Neuron (in vitro differentiated cells): ENCODE measurements around the gene ZBED6.
A peak's percentile ranks its signal among the peaks of the same experiment; 100 is the strongest.

Source experiments
- H2AFZ ChIP-seq: one replicate; pipeline ENCODE4 v1.6.1; 2013; ENCODE audit warnings: low read depth, mild to moderate bottlenecking, inconsistent platforms, low read length, moderate library complexity
- H3K27me3 ChIP-seq: one replicate; pipeline ENCODE4 v1.6.1; 2013; ENCODE audit warnings: low read length; ENCODE audit not compliant: insufficient read depth
- H3K36me3 ChIP-seq: one replicate; pipeline ENCODE4 v1.6.1; 2013; ENCODE audit warnings: low read length; ENCODE audit not compliant: insufficient read depth
- H3K4me1 ChIP-seq: one replicate; pipeline ENCODE4 v1.6.1; 2013; ENCODE audit warnings: low read length; ENCODE audit not compliant: insufficient read depth
- H3K4me3 ChIP-seq: 2 replicates; pipeline ENCODE4 v1.5.1; 2013; ENCODE audit warnings: mild to moderate bottlenecking, low read length, moderate library complexity
- H3K9me3 ChIP-seq: one replicate; pipeline ENCODE4 v1.6.1; 2013; ENCODE audit warnings: low read length

The ZBED6 gene

DNA sequence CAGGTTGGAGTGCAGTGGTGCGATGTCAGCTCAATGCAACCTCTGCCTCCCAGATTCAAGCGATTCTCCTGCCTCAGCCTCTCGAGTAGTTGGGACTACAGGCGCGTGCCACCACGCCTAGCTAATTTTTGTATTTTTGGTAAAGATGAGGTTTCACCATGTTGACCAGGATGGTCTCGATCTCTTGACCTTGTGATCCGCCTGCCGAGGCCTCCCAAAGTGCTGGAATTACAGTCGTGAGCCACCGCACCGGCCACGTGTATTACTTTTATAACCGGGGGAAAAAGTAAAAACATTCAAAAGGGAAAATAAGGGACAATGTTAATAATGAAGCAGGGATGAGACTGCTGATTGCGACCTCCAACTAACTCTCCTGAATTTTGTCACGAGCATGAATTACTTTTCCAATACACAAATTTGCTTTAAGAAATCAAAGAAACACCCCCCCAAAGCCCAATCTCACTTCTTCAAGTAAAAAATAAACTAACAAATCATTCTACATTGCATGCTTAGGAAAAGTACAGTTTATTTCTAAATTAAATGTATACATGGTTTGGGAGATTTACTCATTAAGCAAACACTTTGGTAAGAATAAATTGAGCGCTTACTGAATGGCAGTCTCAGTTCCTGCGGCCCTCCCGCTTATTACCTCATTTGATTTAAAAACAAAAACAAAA lies 521 bp upstream of the ZBED6 start:
- peak overlapping the region; percentile 99 for H2AFZ ChIP-seq
- H3K27me3 ChIP-seq: no peaks in the 10 kb centered on the region
- peaks cover 31% of the 10 kb centered on the region for H3K36me3 ChIP-seq
- peaks cover 13% of the 10 kb centered on the region for H3K4me1 ChIP-seq
- peak overlapping the region; percentile 63 for H3K4me3 ChIP-seq
- peaks cover 17% of the 10 kb centered on the region for H3K9me3 ChIP-seq

- Histone ChIP-seq H2AFZ (no peak overlapping the region), H3K36me3 (peaks cover 32% of the 10 kb centered on the region), H3K9me3 (peaks cover 17% of the 10 kb centered on the region), H3K4me3 (peak overlapping the region; percentile 63), H3K4me1 (peaks cover 13% of the 10 kb centered on the region), H3K27me3 (no peaks in the 10 kb centered on the region)
Measured at GRCh38 chr1:203796236-203796605, 798 bp downstream of the ZBED6 start.

DNA sequence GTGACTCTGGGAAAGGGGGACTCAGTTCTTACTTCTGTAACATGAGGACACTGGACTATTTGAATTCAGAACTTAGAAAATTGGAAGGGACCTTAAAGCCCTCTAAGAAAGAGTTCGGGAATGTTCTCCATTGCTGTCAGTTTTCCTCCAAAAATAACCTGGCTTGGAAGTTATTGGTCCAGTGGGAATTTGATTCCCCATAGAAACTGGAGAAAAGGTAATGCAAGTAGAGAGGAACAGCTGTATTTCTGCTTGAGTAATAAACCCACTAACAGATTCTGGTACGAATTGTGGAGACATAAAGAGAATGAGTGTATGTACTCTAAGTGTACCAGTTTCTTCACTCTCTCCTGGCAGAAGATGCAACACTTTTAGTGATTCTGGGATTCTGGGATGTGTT lies 1.8 kb downstream of the ZBED6 start:
- Histone ChIP-seq H3K9me3 (peaks cover 17% of the 10 kb centered on the region), H3K36me3 (peaks cover 36% of the 10 kb centered on the region), H2AFZ (no peak overlapping the region), H3K4me1 (peaks cover 13% of the 10 kb centered on the region), H3K4me3 (peak overlapping the region; percentile 63), H3K27me3 (no peaks in the 10 kb centered on the region)

GRCh38 chr1:203797948-203798655 lies 2.7 kb downstream of the ZBED6 start:
- Histone ChIP-seq H3K36me3 (peaks cover 40% of the 10 kb centered on the region), H3K4me3 (no peak overlapping the region), H3K27me3 (no peaks in the 10 kb centered on the region), H2AFZ (no peak overlapping the region), H3K9me3 (peaks cover 19% of the 10 kb centered on the region), H3K4me1 (peaks cover 13% of the 10 kb centered on the region)

DNA sequence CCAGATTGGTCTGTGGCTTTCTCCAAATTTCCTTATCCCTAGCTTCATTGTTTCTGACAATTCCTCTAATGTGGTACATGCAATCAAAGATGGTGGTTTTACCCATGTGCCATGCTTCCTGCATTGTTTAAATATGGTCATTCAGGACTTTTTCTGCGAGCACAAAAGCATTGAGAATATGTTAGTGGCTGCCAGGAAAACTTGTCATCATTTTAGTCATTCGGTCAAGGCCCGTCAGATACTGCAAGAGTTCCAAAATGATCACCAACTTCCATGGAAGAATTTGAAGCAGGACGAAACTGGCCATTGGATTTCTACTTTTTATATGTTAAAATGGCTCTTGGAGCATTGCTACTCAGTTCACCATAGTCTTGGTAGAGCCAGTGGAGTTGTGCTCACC lies 3.7 kb downstream of the ZBED6 start:
- Histone ChIP-seq H2AFZ (no peak overlapping the region), H3K36me3 (peaks cover 48% of the 10 kb centered on the region), H3K9me3 (peaks cover 22% of the 10 kb centered on the region), H3K4me1 (peaks cover 13% of the 10 kb centered on the region), H3K4me3 (no peak overlapping the region), H3K27me3 (no peaks in the 10 kb centered on the region)

GRCh38 chr1:203799971-203800370 lies 4.5 kb downstream of the ZBED6 start:
- H3K4me3 ChIP-seq: no peak overlapping the region
- H3K4me1 ChIP-seq: peaks cover 11% of the 10 kb centered on the region
- peaks cover 48% of the 10 kb centered on the region for H3K36me3 ChIP-seq

DNA sequence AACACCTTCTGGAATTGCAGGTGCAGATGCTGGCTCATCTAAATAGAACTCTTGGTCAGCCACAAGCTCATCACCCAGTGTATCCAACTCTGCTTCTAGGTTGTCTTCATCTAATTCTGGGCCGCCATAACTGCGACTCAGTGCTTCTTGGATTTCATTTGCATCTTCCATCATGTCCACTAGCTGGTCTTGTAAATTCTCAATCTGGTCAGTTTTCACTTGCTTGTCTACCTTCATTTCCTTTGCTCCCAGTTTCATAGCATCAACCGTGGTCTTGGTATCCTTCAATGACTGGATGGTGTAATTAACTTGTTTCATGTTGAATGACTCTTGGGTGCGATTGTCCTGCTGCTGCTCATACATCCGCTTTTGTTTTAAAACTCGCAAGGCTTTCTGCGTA lies 10.3 kb downstream of the ZBED6 start:
- Histone ChIP-seq H3K9me3 (peaks cover 5% of the 10 kb centered on the region), H3K36me3 (peaks cover 43% of the 10 kb centered on the region), H3K4me1 (no peaks in the 10 kb centered on the region), H2AFZ (no peak overlapping the region), H3K27me3 (no peaks in the 10 kb centered on the region), H3K4me3 (no peak overlapping the region)

More at GRCh38 chr1:203799971-203800370, 4.5 kb downstream of the ZBED6 start:
- H2AFZ ChIP-seq: no peak overlapping the region
- no peaks in the 10 kb centered on the region for H3K27me3 ChIP-seq
- peaks cover 22% of the 10 kb centered on the region for H3K9me3 ChIP-seq

DNA sequence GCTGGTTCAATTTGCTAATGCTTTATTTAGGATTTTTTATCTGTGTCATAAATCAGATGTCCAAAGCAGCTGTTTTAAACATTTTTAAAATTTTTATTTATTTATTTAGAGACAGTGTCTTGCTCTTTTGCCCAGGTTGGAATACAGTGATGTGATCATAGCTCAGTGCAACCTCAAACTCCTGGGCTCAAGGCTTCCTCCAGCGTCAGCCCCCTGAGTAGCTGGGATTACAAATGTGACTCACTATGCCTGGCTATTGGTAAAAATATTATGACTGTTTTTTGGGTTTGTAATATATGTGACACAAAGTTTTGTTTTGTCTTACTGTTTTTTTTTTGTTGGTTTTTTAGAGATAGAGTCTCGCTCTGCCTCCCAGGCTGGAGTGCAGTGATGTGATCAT lies 11.8 kb downstream of the ZBED6 start:
- Histone ChIP-seq H3K4me3 (no peak overlapping the region), H2AFZ (no peak overlapping the region), H3K9me3 (peaks cover 5% of the 10 kb centered on the region), H3K36me3 (peaks cover 42% of the 10 kb centered on the region), H3K4me1 (no peaks in the 10 kb centered on the region), H3K27me3 (no peaks in the 10 kb centered on the region)

GRCh38 chr1:203813581-203814341 lies 18.3 kb downstream of the ZBED6 start:
- no peaks in the 10 kb centered on the region for H3K27me3 ChIP-seq
- H2AFZ ChIP-seq: no peak overlapping the region
- H3K4me3 ChIP-seq: no peak overlapping the region
- H3K36me3 ChIP-seq: peaks cover 50% of the 10 kb centered on the region
- peaks cover 2% of the 10 kb centered on the region for H3K9me3 ChIP-seq
- H3K4me1 ChIP-seq: no peaks in the 10 kb centered on the region

DNA sequence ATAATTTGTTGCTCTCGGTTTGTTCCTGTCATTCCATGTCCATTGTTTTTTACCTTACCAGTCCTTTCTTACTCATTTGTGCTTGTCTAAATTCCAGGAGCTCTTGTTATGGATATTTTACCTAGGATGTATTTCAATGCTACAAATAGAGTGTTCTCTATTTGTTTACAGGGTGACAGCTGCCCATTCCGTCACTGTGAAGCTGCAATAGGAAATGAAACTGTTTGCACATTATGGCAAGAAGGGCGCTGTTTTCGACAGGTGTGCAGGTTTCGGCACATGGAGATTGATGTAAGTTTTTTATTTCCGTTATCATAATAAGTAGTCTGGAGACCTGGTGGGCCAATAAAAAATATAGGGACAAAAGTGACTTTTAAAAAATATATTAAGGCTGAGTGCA lies 23.0 kb downstream of the ZBED6 start:
- H3K36me3 ChIP-seq: peaks cover 76% of the 10 kb centered on the region
- no peak overlapping the region for H3K4me3 ChIP-seq
- no peak overlapping the region for H2AFZ ChIP-seq
- H3K4me1 ChIP-seq: no peaks in the 10 kb centered on the region
- no peaks in the 10 kb centered on the region for H3K27me3 ChIP-seq
- peaks cover 2% of the 10 kb centered on the region for H3K9me3 ChIP-seq

GRCh38 chr1:203823306-203823705 lies 27.9 kb downstream of the ZBED6 start:
- H3K36me3 ChIP-seq: peaks cover 63% of the 10 kb centered on the region
- no peaks in the 10 kb centered on the region for H3K9me3 ChIP-seq
- H2AFZ ChIP-seq: no peak overlapping the region
- no peaks in the 10 kb centered on the region for H3K27me3 ChIP-seq
- H3K4me1 ChIP-seq: no peaks in the 10 kb centered on the region
- H3K4me3 ChIP-seq: no peak overlapping the region

- H2AFZ ChIP-seq: no peak overlapping the region
- H3K27me3 ChIP-seq: no peaks in the 10 kb centered on the region
- H3K36me3 ChIP-seq: peaks cover 70% of the 10 kb centered on the region
- no peaks in the 10 kb centered on the region for H3K9me3 ChIP-seq
- H3K4me3 ChIP-seq: no peak overlapping the region
- H3K4me1 ChIP-seq: no peaks in the 10 kb centered on the region
Measured at GRCh38 chr1:203826175-203826574, 30.8 kb downstream of the ZBED6 start.

DNA sequence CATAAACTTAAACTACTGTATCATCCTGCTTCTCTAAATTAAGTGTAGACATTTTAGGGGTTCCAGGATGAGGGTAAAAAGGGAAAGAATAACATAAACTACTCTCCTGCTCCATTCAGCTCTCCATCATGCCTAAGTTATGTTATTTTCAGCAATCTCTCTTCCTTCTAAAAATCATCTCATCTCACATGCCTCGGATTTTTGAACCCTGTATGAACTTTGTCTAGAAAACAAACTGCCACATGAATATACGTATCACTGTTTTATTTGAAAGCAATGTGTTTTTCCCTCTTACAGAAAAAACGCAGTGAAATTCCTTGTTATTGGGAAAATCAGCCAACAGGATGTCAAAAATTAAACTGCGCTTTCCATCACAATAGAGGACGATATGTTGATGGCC lies 32.6 kb downstream of the ZBED6 start:
- Histone ChIP-seq H2AFZ (no peak overlapping the region), H3K9me3 (no peaks in the 10 kb centered on the region), H3K4me3 (no peak overlapping the region), H3K36me3 (peaks cover 70% of the 10 kb centered on the region), H3K27me3 (no peaks in the 10 kb centered on the region), H3K4me1 (no peaks in the 10 kb centered on the region)
